Prostate gland (tissue), 2 donors: Measurements from ENCODE around the gene S100PBP.

ENCODE experiments used
- CTCF ChIP-seq, 4 experiments: fragments of 200-600 bp in 2 of 4; fragments of 450-650 bp in 2 of 4; sonication (generic) in 2 of 4; IDR thresholded peaks; 1 replicate in 3 of 4; 2 replicates in 1 of 4; pipeline ENCODE4 v1.5.1; 2016 to 2019; ENCODE audit warnings: antibody characterized with exemption in 4 of 4, mild to moderate bottlenecking in 2 of 4, moderate library complexity in 2 of 4
- POLR2A ChIP-seq: fragments of 450-650 bp; IDR thresholded peaks from one replicate; pipeline ENCODE4 v1.6.1; 2016; ENCODE audit warnings: antibody characterized with exemption, mild to moderate bottlenecking
- POLR2AphosphoS5 ChIP-seq: sonication (generic); formaldehyde crosslinking; IDR thresholded peaks from one replicate; pipeline ENCODE4 v1.6.1; 2017; ENCODE audit warnings: antibody characterized with exemption

GRCh38 chr1:32773764-32774463 is 43.5 kb upstream of the S100PBP start:
- TF ChIP-seq POLR2A, result no peak
- TF ChIP-seq CTCF (IDR thresholded peaks at IDR 0.05), result no peak
- TF ChIP-seq POLR2AphosphoS5, result no peak
